Aorta (tissue), 5 donors: Measurements from ENCODE around the gene JARID2. TPM values are rescaled to one million over a fixed set of nuclear protein-coding genes. Genes with fewer than 3 reads are reported as not detected.
"Not testable (repeated sequence)": the region's sequence is repeated elsewhere in the genome, so short reads cannot be mapped to it uniquely, and the experiment has no call there.

ENCODE experiments used
- ATAC-seq: fragments of 200-7000 bp; cut with Tn5 transposase; one replicate; pipeline ENCODE4 v1.9.1; 2022; ENCODE audit warnings: moderate library complexity; ENCODE audit not compliant: low FRiP score
- DNase-seq, 2 donors: peaks; one replicate each; pipeline ENCODE4 v3.0.0-alpha.2; 2020
- H3K27ac ChIP-seq, 2 donors: one replicate each; pipeline ENCODE4 v1.5.1; 2013; ENCODE audit warnings: low read length in 2 of 2, mild to moderate bottlenecking in 2 of 2, moderate library complexity in 2 of 2, control low read depth in 1 of 2, inconsistent platforms in 1 of 2, low read depth in 1 of 2
- H3K27me3 ChIP-seq, 2 donors: one replicate each; pipeline ENCODE4 v1.6.1; 2013; ENCODE audit warnings: control low read depth in 1 of 2, low read length in 1 of 2, mild to moderate bottlenecking in 1 of 2, moderate library complexity in 1 of 2; ENCODE audit not compliant: insufficient read depth in 2 of 2, control insufficient read depth in 1 of 2
- H3K36me3 ChIP-seq, 2 donors: one replicate each; pipeline ENCODE4 v1.6.1; 2013; ENCODE audit warnings: control low read depth in 1 of 2, low read length in 1 of 2, mild to moderate bottlenecking in 1 of 2; ENCODE audit not compliant: insufficient read depth in 2 of 2, control insufficient read depth in 1 of 2
- H3K4me1 ChIP-seq, 2 donors: one replicate each; pipeline ENCODE4 v1.6.1; 2013; ENCODE audit warnings: low read length in 2 of 2, control low read depth in 1 of 2, mild to moderate bottlenecking in 1 of 2, moderate library complexity in 1 of 2; ENCODE audit not compliant: insufficient read depth in 2 of 2, control insufficient read depth in 1 of 2
- H3K4me3 ChIP-seq, 2 donors: one replicate each; pipeline ENCODE4 v1.5.1; 2013; ENCODE audit warnings: low read length in 2 of 2, control low read depth in 1 of 2, mild to moderate bottlenecking in 1 of 2
- H3K9me3 ChIP-seq: one replicate; pipeline ENCODE4 v1.6.1; 2013; ENCODE audit warnings: mild to moderate bottlenecking, low read length; ENCODE audit not compliant: control insufficient read depth
- WGBS, 2 donors: extraction: QIAGEN DNeasy Blood & Tissue Kit; methylation state at CpG; one replicate each; pipeline ENCODE4 v1.1.7; 2013; 5-methylcytosine and 5-hydroxymethylcytosine counted together
- intact Hi-C, 2 donors: fragments of 100-400 bp; cut with DNase I; formaldehyde crosslinking; loops; one replicate each; pipeline versions ENCODE4 v1.14.2 to v1.15.0; 2022
- polyA plus RNA-seq, 2 donors: library from polyadenylated mRNA; stranded (reverse); fragments of 200-250 nt; gene quantifications; one replicate each; pipeline ENCODE4 v1.2.3, GENCODE V29; 2013
- total RNA-seq, 2 donors: library from RNA; stranded (reverse); fragmentation: NEBNext Ultra II Directional; extraction: Animal tissue kit (Norgen Biotek cat#: 25700); gene quantifications; one replicate each; pipeline ENCODE4 v1.2.1, GENCODE V29; 2021
- donor health status: healthy with polysubstance abuse.
- donor health status: Bipolar disorder and iron deficiency.
- donor health status: DM: no; HTN: no; CAD: no.
- donor health status: DM: no; HTN: no; CAD: no.
- donor health status: DM: yes; HTN: yes; CAD: no.

JARID2 gene
- total and polyA plus RNA-seq, 4 donors, result 0.88 to 13.0 (median 7.1) TPM

- peaks cover 2 to 6% of the 10 kb centered on the region in 2 donors for H3K4me1 ChIP-seq
- ATAC-seq (no peak), DNase-seq (no peak)
- H3K36me3 ChIP-seq, result no peaks in the 10 kb centered on the region
- intact Hi-C loops, result no loop called here
- H3K9me3 ChIP-seq, result no peaks in the 10 kb centered on the region
- H3K27me3 ChIP-seq, result no peaks in the 10 kb centered on the region
- no peak overlapping the region for H3K4me3 ChIP-seq
- no peak overlapping the region for H3K27ac ChIP-seq
These were observed 70.9 kb downstream of the JARID2 start for GRCh38 chr6:15316754-15317153.

- H3K9me3 ChIP-seq, result no peaks in the 10 kb centered on the region
- no peaks in the 10 kb centered on the region for H3K36me3 ChIP-seq
- 97 to 98% methylated on average over 4 of the region's 4 CpGs for WGBS, 2 donors
- H3K4me3 ChIP-seq, result no peak overlapping the region
- no peak for DNase-seq
- ATAC-seq, result no peak
- no peaks in the 10 kb centered on the region for H3K27me3 ChIP-seq
- H3K4me1 ChIP-seq, result peaks cover 2 to 6% of the 10 kb centered on the region in 2 donors
- H3K27ac ChIP-seq, result no peak overlapping the region
- intact Hi-C loops, result no loop called here
These were observed 71.4 kb downstream of the JARID2 start for GRCh38 chr6:15317251-15317650.

DNA sequence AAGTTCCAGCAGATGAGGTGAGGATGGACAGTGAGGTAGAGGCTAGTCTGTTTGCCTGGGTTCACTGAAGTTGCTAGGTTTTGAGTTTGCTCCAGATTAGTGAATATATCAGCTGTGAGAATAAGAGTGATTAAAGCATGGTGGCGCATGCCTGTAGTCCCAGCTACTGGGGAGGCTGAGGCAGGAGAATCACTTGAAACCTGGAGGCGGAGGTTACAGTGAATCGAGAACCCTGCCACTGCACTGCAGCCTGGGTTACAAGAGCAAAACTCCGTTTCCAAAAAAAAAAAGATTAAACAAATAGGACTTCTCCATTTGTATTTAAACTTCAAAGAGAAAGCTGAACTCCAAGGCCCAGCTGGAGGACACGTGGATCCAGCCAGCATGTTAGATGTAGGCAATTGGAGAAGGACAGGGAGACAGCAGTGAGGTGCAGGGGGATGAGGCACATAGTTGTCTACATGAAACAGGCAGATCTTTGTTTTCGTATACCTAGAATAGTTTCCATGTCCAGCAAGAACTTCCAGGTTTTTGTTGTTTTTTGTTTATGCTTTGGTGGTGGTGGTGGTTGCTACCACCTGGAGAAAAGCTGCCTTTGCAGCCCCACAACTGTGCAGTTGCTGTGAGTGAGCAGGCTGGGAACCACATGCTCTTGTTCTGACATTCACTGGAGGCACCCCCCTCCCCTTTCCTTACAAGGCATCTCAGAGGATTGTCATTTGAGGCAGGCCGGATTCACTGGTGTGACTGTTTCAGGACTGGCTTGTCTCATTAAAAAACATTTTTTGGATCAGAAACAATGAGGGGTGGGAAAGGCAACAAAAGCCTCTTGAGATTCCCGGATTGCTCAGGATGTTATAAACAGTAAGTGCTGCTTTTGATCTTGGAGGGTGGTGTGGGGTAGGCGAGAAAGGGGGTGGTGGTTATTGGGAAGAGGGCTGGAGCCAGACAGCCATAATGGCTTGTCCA is 72.3 kb downstream of the JARID2 start:
- 90 to 95% methylated on average over 9 of the region's 9 CpGs for WGBS, 2 donors
- no peaks in the 10 kb centered on the region for H3K9me3 ChIP-seq
- intact Hi-C loops, result no loop called here
- no peaks in the 10 kb centered on the region for H3K36me3 ChIP-seq
- ATAC-seq (no peak), DNase-seq (no peak)
- H3K4me3 ChIP-seq, result no peak overlapping the region
- no peaks in the 10 kb centered on the region for H3K27me3 ChIP-seq
- H3K27ac ChIP-seq, result no peak overlapping the region
- H3K4me1 ChIP-seq, result peaks cover 0 to 2% of the 10 kb centered on the region in 2 donors

DNA sequence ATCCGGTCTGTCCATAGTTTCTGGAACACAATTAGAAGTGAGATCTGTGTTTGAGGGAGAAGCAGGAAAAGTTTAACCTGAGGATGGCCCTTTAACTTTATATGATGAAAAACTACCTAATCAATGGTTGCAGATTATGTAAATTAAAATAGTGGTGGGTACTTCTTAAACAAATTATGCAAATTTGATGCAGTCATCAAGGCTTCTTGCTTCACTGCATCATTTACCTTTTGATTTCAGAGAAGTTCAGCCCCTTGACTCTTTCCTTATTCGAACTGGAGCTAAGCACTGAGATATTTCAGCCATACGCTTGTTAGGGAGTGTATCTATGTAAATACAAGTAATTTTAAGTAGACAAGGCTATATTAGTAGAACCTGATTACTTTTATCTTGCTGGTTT is 73.8 kb downstream of the JARID2 start:
- 95 to 97% methylated on average over 3 of the region's 3 CpGs for WGBS, 2 donors

DNA sequence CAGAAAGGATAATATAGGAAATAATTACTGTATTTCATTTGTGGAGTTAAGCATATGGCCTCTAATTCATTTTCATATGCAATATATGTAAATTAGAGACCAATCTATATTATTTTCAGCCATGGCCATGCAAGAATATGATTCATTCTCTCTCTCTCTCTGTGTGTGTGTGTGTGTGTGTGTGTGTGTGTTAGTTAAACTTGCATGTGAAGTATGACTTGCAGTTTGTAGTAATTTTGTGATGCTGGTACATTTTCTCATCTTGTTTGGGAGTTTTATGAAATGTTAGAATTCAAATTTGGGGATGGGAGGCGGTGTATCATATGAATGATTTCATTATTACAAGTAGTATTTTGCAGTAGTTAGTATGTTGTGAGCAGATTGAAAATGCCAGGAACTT is 74.8 kb downstream of the JARID2 start:
- no peaks in the 10 kb centered on the region for H3K4me1 ChIP-seq
- DNase-seq (no peak), ATAC-seq (no peak)
- H3K9me3 ChIP-seq, result no peaks in the 10 kb centered on the region
- H3K27me3 ChIP-seq, result no peaks in the 10 kb centered on the region
- no peaks in the 10 kb centered on the region for H3K36me3 ChIP-seq
- intact Hi-C loops, result no loop called here
- H3K4me3 ChIP-seq, result no peak overlapping the region
- no peak overlapping the region for H3K27ac ChIP-seq
- WGBS, 2 donors, result 99 to 100% methylated on average over 1 of the region's 1 CpG

More for the DNA sequence above, 73.8 kb downstream of the JARID2 start:
- DNase-seq (no peak), ATAC-seq (no peak)
- H3K27ac ChIP-seq, result no peak overlapping the region
- H3K4me1 ChIP-seq, result no peaks in the 10 kb centered on the region
- intact Hi-C loops, result no loop called here
- no peaks in the 10 kb centered on the region for H3K9me3 ChIP-seq
- no peak overlapping the region for H3K4me3 ChIP-seq
- no peaks in the 10 kb centered on the region for H3K36me3 ChIP-seq
- H3K27me3 ChIP-seq, result no peaks in the 10 kb centered on the region

DNA sequence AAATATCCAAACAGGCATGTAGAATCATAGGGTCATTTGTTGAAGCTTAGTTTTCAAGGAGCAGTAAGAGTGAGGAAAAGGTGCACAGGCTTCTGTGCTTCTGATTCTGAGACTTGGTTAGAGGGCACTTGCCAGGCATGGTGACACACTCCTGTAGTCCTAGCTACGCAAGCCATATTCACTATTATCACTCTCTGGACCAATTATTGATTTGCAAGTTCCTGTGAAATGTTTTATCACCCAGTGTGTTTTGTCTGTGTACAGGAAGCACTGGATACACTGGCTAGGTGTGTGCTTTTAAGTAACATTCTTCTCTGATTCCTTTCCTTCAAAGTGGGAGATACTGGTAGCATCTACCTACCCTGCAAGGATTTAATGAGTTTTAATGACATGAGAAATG is 76.3 kb downstream of the JARID2 start:
- no peak overlapping the region for H3K27ac ChIP-seq
- H3K27me3 ChIP-seq, result no peaks in the 10 kb centered on the region
- H3K4me1 ChIP-seq, result no peaks in the 10 kb centered on the region
- H3K9me3 ChIP-seq, result no peaks in the 10 kb centered on the region
- ATAC-seq (no peak), DNase-seq (no peak)
- 92 to 93% methylated on average over 1 of the region's 1 CpG for WGBS, 2 donors
- H3K4me3 ChIP-seq, result no peak overlapping the region
- H3K36me3 ChIP-seq, result no peaks in the 10 kb centered on the region
- intact Hi-C loops, result no loop called here

DNA sequence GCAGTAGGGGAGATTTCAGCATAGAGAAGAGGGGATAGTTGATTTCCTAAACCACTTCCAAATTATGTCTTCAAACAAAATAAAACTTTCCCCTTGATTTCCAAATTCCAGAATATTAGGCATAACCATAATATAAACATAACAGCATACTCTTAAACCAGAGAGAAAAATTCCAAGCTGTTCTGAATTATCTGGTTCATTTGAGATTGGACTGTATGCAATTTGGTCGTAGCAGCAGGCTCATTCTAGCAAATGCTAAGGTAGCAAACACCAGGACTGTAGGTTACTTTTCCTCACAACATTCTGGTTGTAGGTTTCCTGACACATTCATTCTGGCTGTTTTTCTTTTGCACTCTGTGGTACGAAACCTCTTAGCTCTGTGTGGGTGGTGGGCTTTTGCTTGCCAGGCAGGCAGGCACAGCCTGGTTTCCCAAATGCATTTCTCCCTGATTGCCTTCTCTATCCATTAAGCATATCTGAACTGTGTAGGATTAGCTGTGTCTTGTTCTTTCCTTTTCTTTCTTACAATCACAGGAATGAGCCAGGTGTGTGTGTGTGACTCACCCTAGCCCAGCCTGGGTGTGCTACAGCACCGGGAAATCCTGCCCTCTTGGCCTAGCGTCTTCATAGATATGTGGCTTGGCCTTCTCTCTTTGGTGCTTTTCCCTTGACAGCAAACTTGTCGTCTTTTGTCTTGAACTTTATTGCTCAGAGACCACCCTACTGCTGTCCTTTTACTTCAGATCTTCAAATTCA is 77.1 kb downstream of the JARID2 start:
- H3K9me3 ChIP-seq, result no peaks in the 10 kb centered on the region
- 73% methylated on average over 5 of the region's 5 CpGs for WGBS, 2 donors
- H3K36me3 ChIP-seq, result no peaks in the 10 kb centered on the region
- no peak overlapping the region for H3K4me3 ChIP-seq
- intact Hi-C loops, result no loop called here
- no peak overlapping the region for H3K27ac ChIP-seq
- DNase-seq, result no peak
- no peak for ATAC-seq
- no peaks in the 10 kb centered on the region for H3K4me1 ChIP-seq
- no peaks in the 10 kb centered on the region for H3K27me3 ChIP-seq

DNA sequence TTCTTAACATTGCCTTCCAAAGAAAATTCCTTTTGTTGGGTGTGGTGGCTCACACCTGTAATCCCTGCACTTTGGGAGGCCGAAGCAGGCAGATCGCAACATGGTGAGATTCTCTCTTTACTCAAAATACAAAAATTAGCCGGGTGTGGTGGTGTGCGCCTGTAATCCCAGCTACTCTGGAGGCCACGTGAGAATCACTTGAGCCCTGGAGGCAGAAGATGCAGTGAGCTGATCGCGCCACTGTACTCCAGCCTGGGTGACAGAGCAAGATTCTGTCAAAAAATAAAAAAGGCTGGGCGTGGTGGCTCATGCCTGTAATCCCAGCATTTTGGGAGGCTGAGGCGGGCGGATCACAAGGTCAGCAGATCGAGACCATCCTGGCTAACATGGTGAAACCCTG is 77.7 kb downstream of the JARID2 start:
- H3K27ac ChIP-seq, intact Hi-C loops, ATAC-seq, H3K4me1 ChIP-seq, DNase-seq, H3K4me3 ChIP-seq, H3K27me3 ChIP-seq, H3K36me3 ChIP-seq, H3K9me3 ChIP-seq: not testable (repeated sequence)
- 98% methylated on average over 8 to 11 of the region's 11 CpGs for WGBS, 2 donors
